ENCODE data around the gene IL1RN.
"Not testable (repeated sequence)": the region's sequence is repeated elsewhere in the genome, so short reads cannot be mapped to it uniquely, and the experiment has no call there.

Gene IL1RN

GRCh38 chr2:113126845-113127645, at the start of gene IL1RN:
Gene IL1RN, plus strand, starts transcription at chr2:113127598. Its CDS starts 27 bp downstream, at chr2:113127625.
- no peak for DNase-seq

GRCh38 chr2:113077921-113078320, 49.5 kb upstream of the IL1RN start:
- DNase-seq = no peak

GRCh38 chr2:113078350-113078839, 49.0 kb upstream of the IL1RN start:
- no peak for DNase-seq

GRCh38 chr2:113079131-113079530, 48.3 kb upstream of the IL1RN start:
- no peak for DNase-seq

GRCh38 chr2:113080134-113080533, 47.3 kb upstream of the IL1RN start:
- no peak for DNase-seq

- no peak for DNase-seq
Measured at GRCh38 chr2:113081488-113082210, 45.7 kb upstream of the IL1RN start.

- DNase-seq = no peak
Measured at GRCh38 chr2:113083296-113083695, 44.1 kb upstream of the IL1RN start.

GRCh38 chr2:113084249-113085000, 43.0 kb upstream of the IL1RN start:
- no peak for DNase-seq

- no peak for DNase-seq
Measured at GRCh38 chr2:113085542-113085941, 41.9 kb upstream of the IL1RN start.

GRCh38 chr2:113088213-113088992, 39.0 kb upstream of the IL1RN start:
- no peak for DNase-seq

GRCh38 chr2:113089916-113090315, 37.5 kb upstream of the IL1RN start:
- DNase-seq = no peak

GRCh38 chr2:113091231-113091896, 36.0 kb upstream of the IL1RN start:
- no peak for DNase-seq

- DNase-seq = no peak
Measured at GRCh38 chr2:113092864-113093612, 34.4 kb upstream of the IL1RN start.

- no peak for DNase-seq
Measured at GRCh38 chr2:113093613-113093977, 33.8 kb upstream of the IL1RN start.

GRCh38 chr2:113096306-113096705, 31.1 kb upstream of the IL1RN start:
- not testable (repeated sequence) for DNase-seq

GRCh38 chr2:113096842-113097618, 30.4 kb upstream of the IL1RN start:
- DNase-seq = not testable (repeated sequence)

- no peak for DNase-seq
Measured at GRCh38 chr2:113098041-113098440, 29.4 kb upstream of the IL1RN start.

- DNase-seq = no peak
Measured at GRCh38 chr2:113098532-113098931, 28.9 kb upstream of the IL1RN start.

- DNase-seq = no peak
Measured at GRCh38 chr2:113102133-113102532, 25.3 kb upstream of the IL1RN start.

- DNase-seq = no peak
Measured at GRCh38 chr2:113103277-113103676, 24.1 kb upstream of the IL1RN start.
